Measurements from ENCODE around the gene SPIN1.

Gene SPIN1

DNA sequence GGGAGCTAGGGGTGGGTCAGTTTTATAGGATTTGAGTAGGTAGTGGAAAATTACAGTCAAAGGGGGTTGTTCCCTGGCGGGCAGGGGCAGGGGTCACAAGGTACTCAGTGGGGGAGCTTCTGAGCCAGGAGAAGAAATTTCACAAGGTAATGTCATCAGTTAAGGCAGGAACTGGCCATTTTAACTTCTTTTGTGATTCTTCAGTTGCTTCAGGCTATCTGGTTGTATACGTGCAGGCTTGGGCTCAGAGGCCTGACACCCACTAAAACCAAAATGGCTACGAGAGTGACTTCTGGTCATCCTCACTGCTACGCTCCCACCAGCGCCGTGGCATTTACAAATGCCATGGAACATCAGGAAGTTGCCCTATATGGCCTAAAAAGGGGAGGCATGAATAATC lies 126.0 kb downstream of the SPIN1 start:
- H3K36me3 ChIP-seq (ENCODE audit: insufficient read depth), result no peaks in the 10 kb centered on the region
- TF ChIP-seq, protein P1, sequence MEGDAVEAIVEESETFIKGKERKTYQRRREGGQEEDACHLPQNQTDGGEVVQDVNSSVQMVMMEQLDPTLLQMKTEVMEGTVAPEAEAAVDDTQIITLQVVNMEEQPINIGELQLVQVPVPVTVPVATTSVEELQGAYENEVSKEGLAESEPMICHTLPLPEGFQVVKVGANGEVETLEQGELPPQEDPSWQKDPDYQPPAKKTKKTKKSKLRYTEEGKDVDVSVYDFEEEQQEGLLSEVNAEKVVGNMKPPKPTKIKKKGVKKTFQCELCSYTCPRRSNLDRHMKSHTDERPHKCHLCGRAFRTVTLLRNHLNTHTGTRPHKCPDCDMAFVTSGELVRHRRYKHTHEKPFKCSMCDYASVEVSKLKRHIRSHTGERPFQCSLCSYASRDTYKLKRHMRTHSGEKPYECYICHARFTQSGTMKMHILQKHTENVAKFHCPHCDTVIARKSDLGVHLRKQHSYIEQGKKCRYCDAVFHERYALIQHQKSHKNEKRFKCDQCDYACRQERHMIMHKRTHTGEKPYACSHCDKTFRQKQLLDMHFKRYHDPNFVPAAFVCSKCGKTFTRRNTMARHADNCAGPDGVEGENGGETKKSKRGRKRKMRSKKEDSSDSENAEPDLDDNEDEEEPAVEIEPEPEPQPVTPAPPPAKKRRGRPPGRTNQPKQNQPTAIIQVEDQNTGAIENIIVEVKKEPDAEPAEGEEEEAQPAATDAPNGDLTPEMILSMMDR (conservative IDR thresholded peaks at IDR 0.05; ENCODE audit: low read depth, low read length), result no peak
- H3K27me3 ChIP-seq (ENCODE audit: insufficient read depth, low read depth), result no peaks in the 10 kb centered on the region
- H3K9ac ChIP-seq, result no peak overlapping the region
- H4K20me1 ChIP-seq (ENCODE audit: insufficient read depth), result no peaks in the 10 kb centered on the region
- H3K4me2 ChIP-seq, result no peak overlapping the region
- H2AFZ ChIP-seq (ENCODE audit: low read depth), result no peak overlapping the region
- H3K4me3 ChIP-seq (IDR thresholded peaks at IDR 0.05; ENCODE audit: insufficient read depth, low read depth, low read length), result no peak overlapping the region
- no peaks in the 10 kb centered on the region for H3K79me2 ChIP-seq (ENCODE audit: insufficient read depth, low read depth)
- H3K27ac ChIP-seq, result no peak overlapping the region
- no peaks in the 10 kb centered on the region for H3K4me1 ChIP-seq (ENCODE audit: low read depth, poor library complexity, severe bottlenecking)

DNA sequence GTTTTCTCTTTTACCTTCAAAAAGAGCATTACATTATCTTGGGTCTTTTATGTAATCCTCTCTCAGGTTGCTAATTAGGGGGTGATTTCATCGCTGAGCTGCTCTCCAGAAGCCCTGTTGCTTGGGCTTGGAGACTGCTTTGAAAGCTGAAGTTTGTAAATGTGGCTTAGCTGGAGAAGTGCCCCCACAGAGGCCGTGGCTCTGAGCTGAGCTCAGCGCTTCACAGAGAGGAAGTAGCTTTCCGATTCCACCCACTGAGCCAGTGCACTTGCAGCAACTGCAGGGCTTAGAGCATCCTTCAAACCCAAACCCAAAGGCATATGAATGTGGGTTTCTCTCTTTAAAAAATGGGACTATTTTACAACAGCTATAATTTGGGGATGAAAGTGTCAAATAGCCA lies 133.1 kb downstream of the SPIN1 start:
- Histone ChIP-seq H3K27ac (no peak overlapping the region), H3K36me3 (ENCODE audit: insufficient read depth) (no peaks in the 10 kb centered on the region), H3K4me2 (no peak overlapping the region), H3K27me3 (ENCODE audit: insufficient read depth, low read depth) (no peaks in the 10 kb centered on the region), H3K79me2 (ENCODE audit: insufficient read depth, low read depth) (no peaks in the 10 kb centered on the region), H3K4me1 (ENCODE audit: low read depth, poor library complexity, severe bottlenecking) (no peaks in the 10 kb centered on the region), H3K9ac (no peak overlapping the region), H4K20me1 (ENCODE audit: insufficient read depth) (no peaks in the 10 kb centered on the region), H3K4me3 (IDR thresholded peaks at IDR 0.05; ENCODE audit: insufficient read depth, low read depth, low read length) (no peak overlapping the region), H2AFZ (ENCODE audit: low read depth) (no peak overlapping the region)
- TF ChIP-seq, protein P1 (conservative IDR thresholded peaks at IDR 0.05; ENCODE audit: low read depth, low read length), result no peak

DNA sequence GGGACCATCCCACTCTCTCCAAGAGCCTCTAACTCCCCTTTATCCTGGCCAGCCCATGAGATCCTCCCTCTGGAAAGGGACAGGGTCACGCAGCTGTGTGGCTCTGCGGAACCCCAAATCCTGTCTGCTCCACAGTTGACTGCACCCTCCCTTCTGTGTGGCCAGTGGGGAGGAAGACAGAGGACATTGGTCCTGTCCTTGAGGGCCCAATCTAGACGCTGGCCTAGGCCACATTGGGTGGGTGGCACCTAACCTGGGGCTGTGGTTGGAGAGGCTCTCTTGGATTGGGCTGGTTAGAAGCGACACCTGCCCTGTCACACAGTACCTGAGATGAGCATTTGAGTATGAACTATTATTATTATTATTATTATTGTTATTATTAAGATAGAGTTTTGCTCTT lies 134.1 kb downstream of the SPIN1 start:
- H3K36me3 ChIP-seq (ENCODE audit: insufficient read depth), result no peaks in the 10 kb centered on the region
- no peaks in the 10 kb centered on the region for H3K79me2 ChIP-seq (ENCODE audit: insufficient read depth, low read depth)
- no peak overlapping the region for H3K4me2 ChIP-seq
- H3K27ac ChIP-seq, result no peak overlapping the region
- no peak overlapping the region for H3K4me3 ChIP-seq (IDR thresholded peaks at IDR 0.05; ENCODE audit: insufficient read depth, low read depth, low read length)
- H3K9ac ChIP-seq, result no peak overlapping the region
- H3K4me1 ChIP-seq (ENCODE audit: low read depth, poor library complexity, severe bottlenecking), result no peaks in the 10 kb centered on the region
- no peak overlapping the region for H2AFZ ChIP-seq (ENCODE audit: low read depth)
- TF ChIP-seq, protein P1 (conservative IDR thresholded peaks at IDR 0.05; ENCODE audit: low read depth, low read length), result no peak
- no peaks in the 10 kb centered on the region for H4K20me1 ChIP-seq (ENCODE audit: insufficient read depth)
- no peaks in the 10 kb centered on the region for H3K27me3 ChIP-seq (ENCODE audit: insufficient read depth, low read depth)

DNA sequence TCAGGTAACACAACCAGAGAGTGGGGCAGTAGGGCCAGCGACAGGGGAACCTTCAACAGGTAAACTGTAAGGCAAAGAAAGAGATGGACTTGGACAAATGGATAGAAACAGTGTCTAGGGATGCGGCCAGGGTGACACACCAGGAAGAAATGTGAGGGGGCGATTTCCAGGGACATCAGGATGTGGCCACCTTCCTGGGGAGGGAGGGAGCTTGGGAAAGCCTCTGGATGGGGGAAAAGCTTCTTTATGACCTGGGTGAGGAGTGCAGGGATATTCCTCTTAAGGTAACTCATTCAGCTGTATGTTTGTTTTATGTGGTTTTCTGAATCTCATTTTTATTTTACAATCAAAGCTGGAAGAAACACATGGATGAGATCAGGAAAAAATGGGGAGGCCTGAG lies 134.8 kb downstream of the SPIN1 start:
- Histone ChIP-seq H3K4me3 (IDR thresholded peaks at IDR 0.05; ENCODE audit: insufficient read depth, low read depth, low read length) (no peak overlapping the region), H3K9ac (no peak overlapping the region), H3K4me2 (no peak overlapping the region), H3K79me2 (ENCODE audit: insufficient read depth, low read depth) (no peaks in the 10 kb centered on the region), H4K20me1 (ENCODE audit: insufficient read depth) (no peaks in the 10 kb centered on the region), H3K36me3 (ENCODE audit: insufficient read depth) (no peaks in the 10 kb centered on the region), H3K4me1 (ENCODE audit: low read depth, poor library complexity, severe bottlenecking) (no peaks in the 10 kb centered on the region), H3K27me3 (ENCODE audit: insufficient read depth, low read depth) (no peaks in the 10 kb centered on the region), H3K27ac (no peak overlapping the region), H2AFZ (ENCODE audit: low read depth) (no peak overlapping the region)
- TF ChIP-seq, protein P1 (conservative IDR thresholded peaks at IDR 0.05; ENCODE audit: low read depth, low read length), result no peak

DNA sequence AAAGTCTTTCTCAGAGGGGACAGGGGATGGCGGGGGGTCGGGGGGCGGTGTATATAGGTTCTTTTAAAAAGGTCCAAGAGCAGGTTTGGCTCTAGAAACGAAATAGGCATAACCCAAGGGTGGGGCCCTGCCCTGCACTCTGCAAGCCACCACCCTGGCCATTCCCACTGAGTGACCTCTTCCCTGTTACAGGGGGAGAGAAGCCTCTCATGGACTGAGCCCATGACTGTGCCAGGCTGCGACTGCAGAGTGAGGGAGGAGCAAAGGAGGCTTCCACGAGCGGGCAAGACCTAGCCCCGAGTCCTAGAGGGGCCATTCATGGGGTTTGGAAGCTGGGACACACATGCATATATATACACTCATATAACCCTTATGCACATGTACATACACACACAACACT lies 136.7 kb downstream of the SPIN1 start:
- no peaks in the 10 kb centered on the region for H3K79me2 ChIP-seq (ENCODE audit: insufficient read depth, low read depth)
- H3K4me2 ChIP-seq, result no peak overlapping the region
- H3K4me1 ChIP-seq (ENCODE audit: low read depth, poor library complexity, severe bottlenecking), result no peaks in the 10 kb centered on the region
- TF ChIP-seq, protein P1 (conservative IDR thresholded peaks at IDR 0.05; ENCODE audit: low read depth, low read length), result no peak
- no peak overlapping the region for H2AFZ ChIP-seq (ENCODE audit: low read depth)
- H3K4me3 ChIP-seq (IDR thresholded peaks at IDR 0.05; ENCODE audit: insufficient read depth, low read depth, low read length), result no peak overlapping the region
- H4K20me1 ChIP-seq (ENCODE audit: insufficient read depth), result no peaks in the 10 kb centered on the region
- H3K36me3 ChIP-seq (ENCODE audit: insufficient read depth), result no peaks in the 10 kb centered on the region
- H3K27me3 ChIP-seq (ENCODE audit: insufficient read depth, low read depth), result no peaks in the 10 kb centered on the region
- H3K9ac ChIP-seq, result no peak overlapping the region
- H3K27ac ChIP-seq, result no peak overlapping the region

All from KMS-11 (cell line).